Measurements from ENCODE around the gene NBPF3. TPM values are rescaled to one million over a fixed set of nuclear protein-coding genes. Genes with fewer than 3 reads are reported as not detected.
"Not testable (repeated sequence)": the region's sequence is repeated elsewhere in the genome, so short reads cannot be mapped to it uniquely, and the experiment has no call there.

NBPF3 gene
- total RNA-seq, 1 experiment from 2014 or later, result 11.7 TPM

GRCh38 chr1:21518774-21519455, 79.0 kb downstream of the NBPF3 start:
- DNase-seq (ENCODE audit: low read depth), result no peak

GRCh38 chr1:21519486-21520070, 79.6 kb downstream of the NBPF3 start:
- not testable (repeated sequence) for DNase-seq (ENCODE audit: low read depth)

- DNase-seq (ENCODE audit: low read depth), result peak; percentile 56
Measured at GRCh38 chr1:21520899-21521716, 81.2 kb downstream of the NBPF3 start.

- DNase-seq (ENCODE audit: low read depth), result no peak
Measured at GRCh38 chr1:21521717-21522060, 81.8 kb downstream of the NBPF3 start.

- no peak for DNase-seq (ENCODE audit: low read depth)
Measured at GRCh38 chr1:21522525-21523038, 82.6 kb downstream of the NBPF3 start.

- no peak for DNase-seq (ENCODE audit: low read depth)
Measured at GRCh38 chr1:21523297-21523813, 83.4 kb downstream of the NBPF3 start.

GRCh38 chr1:21524220-21524619, 84.3 kb downstream of the NBPF3 start:
- DNase-seq (ENCODE audit: low read depth), result no peak

GRCh38 chr1:21524686-21525339, 84.9 kb downstream of the NBPF3 start:
- DNase-seq (ENCODE audit: low read depth), result no peak

GRCh38 chr1:21525340-21525717, 85.4 kb downstream of the NBPF3 start:
- no peak for DNase-seq (ENCODE audit: low read depth)

GRCh38 chr1:21526441-21526840, 86.5 kb downstream of the NBPF3 start:
- no peak for DNase-seq (ENCODE audit: low read depth)

- no peak for DNase-seq (ENCODE audit: low read depth)
Measured at GRCh38 chr1:21530368-21531016, 90.6 kb downstream of the NBPF3 start.

- DNase-seq (ENCODE audit: low read depth), result no peak
Measured at GRCh38 chr1:21531241-21531640, 91.3 kb downstream of the NBPF3 start.

- DNase-seq (ENCODE audit: low read depth), result no peak
Measured at GRCh38 chr1:21532496-21532895, 92.6 kb downstream of the NBPF3 start.

- no peak for DNase-seq (ENCODE audit: low read depth)
Measured at GRCh38 chr1:21532992-21533534, 93.1 kb downstream of the NBPF3 start.

GRCh38 chr1:21534146-21534545, 94.2 kb downstream of the NBPF3 start:
- DNase-seq (ENCODE audit: low read depth), result no peak

Other genes starting within 250 kb of the NBPF3 start
- gene ECE1, start 149.7 kb upstream of the NBPF3 start, total RNA-seq (2014; rRNA removed), result 50.5 and 61.5 TPM in 2 replicates
- 128 and 138 TPM in 2 replicates for gene ALPL, start 69.3 kb downstream of the NBPF3 start, total RNA-seq (2014; rRNA removed)
- gene RAP1GAP, start 229.2 kb downstream of the NBPF3 start, total RNA-seq (2014; rRNA removed), result 0.06 and 0.13 TPM in 2 replicates